ENCODE data around the gene NUF2. TPM values are rescaled to one million over a fixed set of nuclear protein-coding genes. Genes with fewer than 3 reads are reported as not detected.

The NUF2 gene
- total and polyA plus RNA-seq, 10 of the 15 experiments (the other 5 are each of a cell fraction or from before 2014, with no cell fraction given) = 27.4 to 62.6 (median 49.1) TPM

- no peaks in the 10 kb centered on the region for H4K20me1 ChIP-seq (ENCODE audit: control insufficient read depth, insufficient read depth)
- in situ Hi-C loops (cut with MboI) = no loop called here
- no peaks in the 10 kb centered on the region for H3K36me3 ChIP-seq (ENCODE audit: control insufficient read depth in 2 of 2, insufficient read depth in 2 of 2, low read length in 1 of 2)
- H3K27me3 ChIP-seq (replicated peaks in 1 of 2; ENCODE audit: control insufficient read depth in 2 of 2, insufficient read depth in 2 of 2, low read length in 1 of 2) = no peaks in the 10 kb centered on the region
- 11% methylated on average over 3 of the region's 3 CpGs for WGBS (ENCODE audit: insufficient coverage, insufficient replicate concordance, low lambda C conversion rate, missing lambda C conversion rate)
- no peaks in the 10 kb centered on the region for H3K9me3 ChIP-seq (replicated peaks; ENCODE audit: control insufficient read depth, insufficient read depth, low read length)
- H2AFZ ChIP-seq (ENCODE audit: control insufficient read depth, low read depth, low read length) = no peak overlapping the region
- no peak for FAIRE-seq
- H3K4me2 ChIP-seq (ENCODE audit: control insufficient read depth, insufficient read depth) = no peak overlapping the region
- ChIA-PET SMC1A (ENCODE audit: uncharacterized antibody, unreplicated experiment) (no interaction called here), POLR2A (no interaction called here), CTCF (interaction anchor here (0.5 kb wide), 1 partner anchor 9 kb away, joined by 4 read pairs; no protein-coding TSS in a partner anchor), RAD21 (ENCODE audit: unreplicated experiment) (no interaction called here)
- no TSS peak for BruUV-seq (replicated peaks)
- H3K4me3 ChIP-seq = no peak overlapping the region
- no peaks in the 10 kb centered on the region for H3K79me2 ChIP-seq (ENCODE audit: control insufficient read depth, insufficient read depth, low read length)
- no peak overlapping the region for H3K9ac ChIP-seq (ENCODE audit: control insufficient read depth, insufficient read depth, low read length)
- DNase-seq (ENCODE audit: low read depth, low spot score) = no peak
- intact Hi-C loops (cut with micrococcal nuclease; ENCODE audit: unreplicated experiment) = no loop called here
- no peak overlapping the region for H3K27ac ChIP-seq (ENCODE audit: control insufficient read depth, insufficient read depth)
- H3K4me1 ChIP-seq (ENCODE audit: control insufficient read depth, insufficient read depth, low read length) = no peaks in the 10 kb centered on the region
- ATAC-seq = no peak
- TF ChIP-seq, protein P1, sequence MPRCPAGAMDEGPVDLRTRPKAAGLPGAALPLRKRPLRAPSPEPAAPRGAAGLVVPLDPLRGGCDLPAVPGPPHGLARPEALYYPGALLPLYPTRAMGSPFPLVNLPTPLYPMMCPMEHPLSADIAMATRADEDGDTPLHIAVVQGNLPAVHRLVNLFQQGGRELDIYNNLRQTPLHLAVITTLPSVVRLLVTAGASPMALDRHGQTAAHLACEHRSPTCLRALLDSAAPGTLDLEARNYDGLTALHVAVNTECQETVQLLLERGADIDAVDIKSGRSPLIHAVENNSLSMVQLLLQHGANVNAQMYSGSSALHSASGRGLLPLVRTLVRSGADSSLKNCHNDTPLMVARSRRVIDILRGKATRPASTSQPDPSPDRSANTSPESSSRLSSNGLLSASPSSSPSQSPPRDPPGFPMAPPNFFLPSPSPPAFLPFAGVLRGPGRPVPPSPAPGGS (IDR thresholded peaks at IDR 0.05; ENCODE audit: borderline replicate concordance, insufficient read depth, low read depth, low read length, poor library complexity, severe bottlenecking) = no peak
- TF ChIP-seq SKIL (IDR thresholded peaks at IDR 0.05; ENCODE audit: low read depth, poor library complexity, severe bottlenecking) = no peak
- TF ChIP-seq ZNF217 (IDR thresholded peaks at IDR 0.05) = no peak
- no peak for TF ChIP-seq HDAC6 (IDR thresholded peaks at IDR 0.05; ENCODE audit: unreplicated experiment)
- TF ChIP-seq REST (IDR thresholded peaks at IDR 0.05; ENCODE audit: low read depth, low read length) = no peak
- no peak for TF ChIP-seq LARP7 (IDR thresholded peaks at IDR 0.05)
- TF ChIP-seq, protein P2, sequence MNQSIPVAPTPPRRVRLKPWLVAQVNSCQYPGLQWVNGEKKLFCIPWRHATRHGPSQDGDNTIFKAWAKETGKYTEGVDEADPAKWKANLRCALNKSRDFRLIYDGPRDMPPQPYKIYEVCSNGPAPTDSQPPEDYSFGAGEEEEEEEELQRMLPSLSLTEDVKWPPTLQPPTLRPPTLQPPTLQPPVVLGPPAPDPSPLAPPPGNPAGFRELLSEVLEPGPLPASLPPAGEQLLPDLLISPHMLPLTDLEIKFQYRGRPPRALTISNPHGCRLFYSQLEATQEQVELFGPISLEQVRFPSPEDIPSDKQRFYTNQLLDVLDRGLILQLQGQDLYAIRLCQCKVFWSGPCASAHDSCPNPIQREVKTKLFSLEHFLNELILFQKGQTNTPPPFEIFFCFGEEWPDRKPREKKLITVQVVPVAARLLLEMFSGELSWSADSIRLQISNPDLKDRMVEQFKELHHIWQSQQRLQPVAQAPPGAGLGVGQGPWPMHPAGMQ (IDR thresholded peaks at IDR 0.05; ENCODE audit: borderline replicate concordance) = no peak
- no peak for TF ChIP-seq SREBF2 (IDR thresholded peaks at IDR 0.05; ENCODE audit: low read length)
- no peak for TF ChIP-seq USF2 (IDR thresholded peaks at IDR 0.05; ENCODE audit: borderline replicate concordance, low read depth, low read length)
- TF ChIP-seq, protein P3, sequence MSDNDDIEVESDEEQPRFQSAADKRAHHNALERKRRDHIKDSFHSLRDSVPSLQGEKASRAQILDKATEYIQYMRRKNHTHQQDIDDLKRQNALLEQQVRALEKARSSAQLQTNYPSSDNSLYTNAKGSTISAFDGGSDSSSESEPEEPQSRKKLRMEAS (IDR thresholded peaks at IDR 0.05; ENCODE audit: low read depth, low read length) = no peak
- no peak for TF ChIP-seq EED (IDR thresholded peaks at IDR 0.05; ENCODE audit: low read depth)
- TF ChIP-seq NFYA (IDR thresholded peaks at IDR 0.05; ENCODE audit: borderline replicate concordance, low read depth, low read length) = no peak
- no peak for TF ChIP-seq IRF4 (IDR thresholded peaks at IDR 0.05; ENCODE audit: low read depth, low read length)
- TF ChIP-seq NR2F1 (conservative IDR thresholded peaks at IDR 0.05) = no peak
- no peak for TF ChIP-seq SMAD1 (IDR thresholded peaks at IDR 0.05; ENCODE audit: low read depth, partially characterized antibody)
- no peak for TF ChIP-seq ZNF622 (IDR thresholded peaks at IDR 0.05)
Measured at GRCh38 chr1:163365186-163365585, 43.4 kb downstream of the NUF2 start.

All from GM12878 (cell line).